Activated naive CD4-positive, alpha-beta T cell (primary cell): ENCODE results near the gene MRRF.

Source experiments
- DNase-seq, 4 experiments: peaks; one replicate each; lab custom pipeline; 2025; lab: John Stamatoyannopoulos, UW

Gene MRRF

GRCh38 chr9:122264360-122265148 lies at the start of gene MRRF, which contains the start of gene RBM18:
MRRF (plus strand) TSS chr9:122264882; CDS start chr9:122270892, 6,010 bp downstream.
RBM18 (minus strand) TSS chr9:122264840; CDS start chr9:122261492, 3,348 bp downstream.
- DNase-seq: peak; percentile 61 to 81 (median 70)

GRCh38 chr9:122215663-122216062 lies 49.0 kb upstream of the MRRF start:
- DNase-seq: no peak

- DNase-seq: no peak
These were observed 48.4 kb upstream of the MRRF start for GRCh38 chr9:122216138-122216797.

- no peak for DNase-seq
These were observed 47.8 kb upstream of the MRRF start for GRCh38 chr9:122216798-122217418.

- no peak for DNase-seq
These were observed 47.0 kb upstream of the MRRF start for GRCh38 chr9:122217640-122218039.

- no peak for DNase-seq
These were observed 46.4 kb upstream of the MRRF start for GRCh38 chr9:122218071-122218934.

- no peak for DNase-seq
These were observed 45.5 kb upstream of the MRRF start for GRCh38 chr9:122218935-122219855.

GRCh38 chr9:122219856-122220672 lies 44.6 kb upstream of the MRRF start:
- no peak for DNase-seq

GRCh38 chr9:122220673-122221182 lies 44.0 kb upstream of the MRRF start:
- no peak for DNase-seq

- no peak for DNase-seq
These were observed 43.4 kb upstream of the MRRF start for GRCh38 chr9:122221183-122221811.

GRCh38 chr9:122222791-122223190 lies 41.9 kb upstream of the MRRF start:
- DNase-seq: no peak

- DNase-seq: no peak
These were observed 41.2 kb upstream of the MRRF start for GRCh38 chr9:122223435-122223834.

GRCh38 chr9:122225312-122226141 lies 39.2 kb upstream of the MRRF start:
- DNase-seq: no peak

- DNase-seq: no peak
These were observed 38.4 kb upstream of the MRRF start for GRCh38 chr9:122226142-122226757.

- no peak for DNase-seq
These were observed 37.7 kb upstream of the MRRF start for GRCh38 chr9:122226758-122227574.

- DNase-seq: no peak
These were observed 37.1 kb upstream of the MRRF start for GRCh38 chr9:122227575-122227900.

- no peak for DNase-seq
These were observed 36.5 kb upstream of the MRRF start for GRCh38 chr9:122228191-122228567.
